Neural progenitor cell (in vitro differentiated cells): ENCODE results near the gene FAHD1. TPM values are rescaled to one million over a fixed set of nuclear protein-coding genes. Genes with fewer than 3 reads are reported as not detected.

Experiments used
- DNase-seq: peaks from one replicate; pipeline ENCODE4 v3.0.0-alpha.2; 2016; ENCODE audit warnings: low spot score
- H2AFZ ChIP-seq: fragments of 200-600 bp; sonication (generic); replicated peaks from 2 replicates; pipeline ENCODE4 v1.6.1; 2016; ENCODE audit warnings: antibody characterized with exemption
- H3F3A ChIP-seq: fragments of 200-600 bp; sonication (generic); 2 replicates; pipeline ENCODE4 v1.6.1; 2016; ENCODE audit warnings: antibody characterized with exemption, low read depth
- H3K27ac ChIP-seq: fragments of 200-600 bp; sonication (generic); 2 replicates; pipeline ENCODE4 v1.5.1; 2016; ENCODE audit warnings: mild to moderate bottlenecking
- H3K27me3 ChIP-seq: fragments of 200-600 bp; sonication (generic); 2 replicates; pipeline ENCODE4 v1.6.1; 2016; ENCODE audit warnings: mild to moderate bottlenecking, moderate library complexity
- H3K36me3 ChIP-seq: fragments of 200-600 bp; sonication (generic); 2 replicates; pipeline ENCODE4 v1.5.1; 2016
- H3K4me1 ChIP-seq: fragments of 200-600 bp; sonication (generic); 2 replicates; pipeline ENCODE4 v1.6.1; 2016; ENCODE audit warnings: mixed run types
- H3K4me2 ChIP-seq: fragments of 200-600 bp; sonication (generic); 2 replicates; pipeline ENCODE4 v1.6.1; 2016
- H3K4me3 ChIP-seq: fragments of 200-600 bp; sonication (generic); 2 replicates; pipeline ENCODE4 v1.5.1; 2016
- H3K79me2 ChIP-seq: fragments of 200-600 bp; sonication (generic); 2 replicates; pipeline ENCODE4 v1.6.1; 2016; ENCODE audit warnings: low read depth
- H3K9ac ChIP-seq: fragments of 200-600 bp; sonication (generic); 2 replicates; pipeline ENCODE4 v1.6.1; 2016
- H3K9me3 ChIP-seq: fragments of 200-600 bp; sonication (generic); 2 replicates; pipeline ENCODE4 v1.5.1; 2016; ENCODE audit warnings: low read depth
- H4K20me1 ChIP-seq: fragments of 200-600 bp; sonication (generic); 2 replicates; pipeline ENCODE4 v1.6.1; 2016; ENCODE audit warnings: low read depth
- H3K27ac Mint-ChIP-seq: 3 replicates; pipeline ENCODE4 v1.8.0; 2021; ENCODE audit warnings: mixed read lengths
- H3K27me3 Mint-ChIP-seq: 2 replicates; pipeline ENCODE4 v1.8.0; 2022; ENCODE audit warnings: low read depth, mild to moderate bottlenecking, inconsistent platforms, moderate library complexity, mixed read lengths; ENCODE audit not compliant: insufficient read depth
- H3K36me3 Mint-ChIP-seq: 3 replicates; pipeline ENCODE4 v1.8.0; 2021; ENCODE audit warnings: mixed read lengths
- H3K4me1 Mint-ChIP-seq: 3 replicates; pipeline ENCODE4 v1.8.0; 2021; ENCODE audit warnings: mixed read lengths
- H3K4me3 Mint-ChIP-seq: 3 replicates; pipeline ENCODE4 v1.8.0; 2021; ENCODE audit warnings: mild to moderate bottlenecking, moderate library complexity, mixed read lengths
- H3K9me3 Mint-ChIP-seq: 3 replicates; pipeline ENCODE4 v1.8.0; 2020; ENCODE audit warnings: mixed read lengths
- CTCF ChIP-seq: fragments of 200-600 bp; sonication (generic); IDR thresholded peaks from 2 replicates; pipeline ENCODE4 v1.5.1; 2017; ENCODE audit warnings: antibody characterized with exemption, mild to moderate bottlenecking
- EZH2 ChIP-seq: fragments of 200-600 bp; sonication (generic); IDR thresholded peaks from 2 replicates; pipeline ENCODE4 v1.6.1; 2017; ENCODE audit warnings: antibody characterized with exemption, mild to moderate bottlenecking, moderate library complexity
- EZH2phosphoT487 ChIP-seq: fragments of 200-600 bp; sonication (generic); IDR thresholded peaks from 2 replicates; pipeline ENCODE4 v1.6.1; 2017; ENCODE audit warnings: antibody characterized with exemption
- total RNA-seq: library from RNA; depleted of rRNA; stranded (reverse); fragments of >200 nt; gene quantifications from 2 replicates; pipeline ENCODE4 v1.2.3, GENCODE V29; 2015; ENCODE audit warnings: low replicate concordance

FAHD1 gene
- total RNA-seq, 1 donor from 2014 or later: 21.6 TPM

GRCh38 chr16:1859650-1860049 is 32.6 kb downstream of the FAHD1 start:
- no peak overlapping the region for H2AFZ ChIP-seq
- H3K4me1 ChIP-seq: no peaks in the 10 kb centered on the region
- H3K4me3 Mint-ChIP-seq: no peak overlapping the region
- no peaks in the 10 kb centered on the region for H3F3A ChIP-seq
- H3K27me3 Mint-ChIP-seq: peaks cover 28% of the 10 kb centered on the region
- H3K4me3 ChIP-seq: no peak overlapping the region
- H3K27ac Mint-ChIP-seq: no peak overlapping the region
- H3K27me3 ChIP-seq: peaks cover 79% of the 10 kb centered on the region
- no peaks in the 10 kb centered on the region for H3K36me3 ChIP-seq
- H3K4me1 Mint-ChIP-seq: peaks cover 8% of the 10 kb centered on the region
- H3K27ac ChIP-seq: no peak overlapping the region
- no peak for DNase-seq
- H3K79me2 ChIP-seq: no peaks in the 10 kb centered on the region
- H4K20me1 ChIP-seq: no peaks in the 10 kb centered on the region
- H3K9ac ChIP-seq: no peak overlapping the region
- no peak overlapping the region for H3K4me2 ChIP-seq
- TF ChIP-seq EZH2phosphoT487 (no peak), EZH2 (no peak), CTCF (no peak)
- no peaks in the 10 kb centered on the region for H3K9me3 ChIP-seq
- H3K36me3 Mint-ChIP-seq: no peaks in the 10 kb centered on the region
- no peaks in the 10 kb centered on the region for H3K9me3 Mint-ChIP-seq

GRCh38 chr16:1861730-1862129 is 34.7 kb downstream of the FAHD1 start:
- H4K20me1 ChIP-seq: no peaks in the 10 kb centered on the region
- H3K27me3 ChIP-seq: peaks cover 83% of the 10 kb centered on the region
- no peak overlapping the region for H3K9ac ChIP-seq
- Mint-ChIP-seq H3K4me3 (no peak overlapping the region), H3K9me3 (no peaks in the 10 kb centered on the region), H3K27ac (no peak overlapping the region), H3K4me1 (peaks cover 8% of the 10 kb centered on the region), H3K27me3 (peaks cover 23% of the 10 kb centered on the region), H3K36me3 (no peaks in the 10 kb centered on the region)
- H3K4me3 ChIP-seq: no peak overlapping the region
- no peaks in the 10 kb centered on the region for H3K79me2 ChIP-seq
- no peak for DNase-seq
- H3K27ac ChIP-seq: no peak overlapping the region
- no peaks in the 10 kb centered on the region for H3K36me3 ChIP-seq
- no peaks in the 10 kb centered on the region for H3F3A ChIP-seq
- H3K4me1 ChIP-seq: no peaks in the 10 kb centered on the region
- no peak for TF ChIP-seq EZH2phosphoT487
- TF ChIP-seq EZH2: no peak
- no peak for TF ChIP-seq CTCF
- no peak overlapping the region for H2AFZ ChIP-seq
- no peaks in the 10 kb centered on the region for H3K9me3 ChIP-seq
- no peak overlapping the region for H3K4me2 ChIP-seq

- H3K9ac ChIP-seq: no peak overlapping the region
- no peaks in the 10 kb centered on the region for H4K20me1 ChIP-seq
- no peak for DNase-seq
- H3K4me1 ChIP-seq: no peaks in the 10 kb centered on the region
- H3K27ac Mint-ChIP-seq: no peak overlapping the region
- no peak for TF ChIP-seq EZH2phosphoT487
- no peak for TF ChIP-seq CTCF
- TF ChIP-seq EZH2: no peak
- H3K27me3 ChIP-seq: peaks cover 83% of the 10 kb centered on the region
- no peak overlapping the region for H3K27ac ChIP-seq
- no peak overlapping the region for H3K4me2 ChIP-seq
- no peaks in the 10 kb centered on the region for H3K9me3 Mint-ChIP-seq
- no peaks in the 10 kb centered on the region for H3K9me3 ChIP-seq
- H3K4me3 ChIP-seq: no peak overlapping the region
- no peaks in the 10 kb centered on the region for H3K79me2 ChIP-seq
- peaks cover 19% of the 10 kb centered on the region for H3K27me3 Mint-ChIP-seq
- no peaks in the 10 kb centered on the region for H3K36me3 Mint-ChIP-seq
- H3K4me1 Mint-ChIP-seq: peaks cover 3% of the 10 kb centered on the region
- no peak overlapping the region for H2AFZ ChIP-seq
- H3K4me3 Mint-ChIP-seq: no peak overlapping the region
- no peaks in the 10 kb centered on the region for H3K36me3 ChIP-seq
- no peaks in the 10 kb centered on the region for H3F3A ChIP-seq
These were observed 35.4 kb downstream of the FAHD1 start for GRCh38 chr16:1862394-1862793.
